Natural killer cell (primary cell): ENCODE data around the gene SORL1. TPM values are rescaled to one million over a fixed set of nuclear protein-coding genes. Genes with fewer than 3 reads are reported as not detected.

Experiments used
- ATAC-seq, 3 donors: fragments of 150-1000 bp in 2 of 3; fragments of 200-7000 bp in 1 of 3; cut with Tn5 transposase; 1 replicate in 1 of 3; 2 replicates in 2 of 3; pipeline ENCODE4 v1.10.0; 2021; ENCODE audit warnings: mild to moderate bottlenecking in 2 of 3, moderate library complexity in 2 of 3
- DNase-seq, 2 donors: peaks; one replicate each; pipeline versions ENCODE4 v3.0.0 to v3.0.0-alpha.2; 2013 to 2021; ENCODE audit warnings: mixed read lengths in 1 of 2
- H3K27ac ChIP-seq: one replicate; pipeline ENCODE4 v1.5.1; 2013; ENCODE audit warnings: mild to moderate bottlenecking, low read length
- H3K27me3 ChIP-seq: one replicate; pipeline ENCODE4 v1.6.1; 2013; ENCODE audit warnings: low read length; ENCODE audit not compliant: control insufficient read depth, insufficient read depth
- H3K36me3 ChIP-seq: one replicate; pipeline ENCODE4 v1.6.1; 2013; ENCODE audit warnings: low read length; ENCODE audit not compliant: control insufficient read depth, insufficient read depth
- H3K4me1 ChIP-seq: one replicate; pipeline ENCODE4 v1.6.1; 2013; ENCODE audit warnings: low read length; ENCODE audit not compliant: control insufficient read depth, insufficient read depth
- H3K4me3 ChIP-seq: one replicate; pipeline ENCODE4 v1.5.1; 2013; ENCODE audit warnings: low read length
- H3K9me3 ChIP-seq: one replicate; pipeline ENCODE4 v1.6.1; 2013; ENCODE audit warnings: low read length; ENCODE audit not compliant: control insufficient read depth, insufficient read depth
- H3K27ac Mint-ChIP-seq, 2 donors: one replicate each; pipeline ENCODE4 v1.8.0; 2022; ENCODE audit warnings: mild to moderate bottlenecking in 2 of 2, mixed read lengths in 2 of 2, moderate library complexity in 1 of 2
- H3K27me3 Mint-ChIP-seq, 2 donors: one replicate each; pipeline ENCODE4 v1.8.0; 2022; ENCODE audit warnings: low read depth in 2 of 2, mixed read lengths in 2 of 2
- H3K36me3 Mint-ChIP-seq: one replicate; pipeline ENCODE4 v1.8.0; 2022; ENCODE audit warnings: mixed read lengths
- H3K4me1 Mint-ChIP-seq, 2 donors: one replicate each; pipeline ENCODE4 v1.8.0; 2022; ENCODE audit warnings: mixed read lengths in 2 of 2
- H3K4me3 Mint-ChIP-seq: one replicate; pipeline ENCODE4 v1.8.0; 2022; ENCODE audit warnings: mild to moderate bottlenecking, moderate library complexity, mixed read lengths
- H3K9me3 Mint-ChIP-seq, 2 donors: one replicate each; pipeline ENCODE4 v1.8.0; 2022; ENCODE audit warnings: mixed read lengths in 2 of 2
- CTCF ChIP-seq: fragments of 200-600 bp; IDR thresholded peaks from one replicate; pipeline ENCODE4 v1.8.0; 2022; ENCODE audit warnings: antibody characterized with exemption
- WGBS: methylation state at CpG from one replicate; pipeline ENCODE4 v1.1.7; 2013; ENCODE audit warnings: missing lambda C conversion rate; ENCODE audit not compliant: insufficient coverage; 5-methylcytosine and 5-hydroxymethylcytosine counted together
- intact Hi-C: fragments of 100-400 bp; cut with micrococcal nuclease; formaldehyde crosslinking; loops from one replicate; pipeline ENCODE4 v1.14.2; 2022
- total RNA-seq, 4 donors: library from RNA; stranded (reverse); fragments of 120-200 nt in 1 of 4; gene quantifications; one replicate each; pipeline versions ENCODE4 v1.2.3 to v1.2.4, GENCODE V29; 2013 to 2022

The SORL1 gene
- total RNA-seq, 3 donors from 2014 or later (not counting 1 experiment from before 2014, with no cell fraction given), result 386 to 519 (median 456) TPM

- Mint-ChIP-seq H3K4me1 (peaks cover 18 to 26% of the 10 kb centered on the region in 2 donors), H3K4me3 (no peak overlapping the region), H3K36me3 (peaks cover 7% of the 10 kb centered on the region), H3K9me3 (no peaks in the 10 kb centered on the region), H3K27me3 (no peaks in the 10 kb centered on the region), H3K27ac (no peak overlapping the region)
- Histone ChIP-seq H3K4me1 (no peaks in the 10 kb centered on the region), H3K4me3 (no peak overlapping the region), H3K36me3 (peaks cover 1% of the 10 kb centered on the region), H3K9me3 (no peaks in the 10 kb centered on the region), H3K27ac (no peak overlapping the region), H3K27me3 (no peaks in the 10 kb centered on the region)
- no peak for TF ChIP-seq CTCF
- intact Hi-C loops, result no loop called here
- ATAC-seq, result no peak
- no peak for DNase-seq
- WGBS, result 98% methylated on average over 3 of the region's 4 CpGs
Observed at GRCh38 chr11:121439337-121439736, 12.8 kb upstream of the SORL1 start.

- no peak overlapping the region for H3K4me3 ChIP-seq
- H3K4me1 Mint-ChIP-seq, result peaks cover 18 to 26% of the 10 kb centered on the region in 2 donors
Observed at GRCh38 chr11:121439759-121440158, 12.4 kb upstream of the SORL1 start.

GRCh38 chr11:121441521-121441920, 10.6 kb upstream of the SORL1 start:
- no peak for DNase-seq
- H3K9me3 Mint-ChIP-seq, result no peaks in the 10 kb centered on the region
- Histone ChIP-seq H3K4me3 (no peak overlapping the region), H3K27me3 (no peaks in the 10 kb centered on the region), H3K4me1 (no peaks in the 10 kb centered on the region), H3K36me3 (peaks cover 2% of the 10 kb centered on the region), H3K27ac (no peak overlapping the region), H3K9me3 (no peaks in the 10 kb centered on the region)
- no peak for ATAC-seq
- peaks cover 10% of the 10 kb centered on the region for H3K36me3 Mint-ChIP-seq
- intact Hi-C loops, result no loop called here
- WGBS, result 94% methylated on average over 1 of the region's 2 CpGs
- no peaks in the 10 kb centered on the region for H3K27me3 Mint-ChIP-seq
- no peak for TF ChIP-seq CTCF
- peaks cover 12 to 17% of the 10 kb centered on the region in 2 donors for H3K4me1 Mint-ChIP-seq
- H3K27ac Mint-ChIP-seq, result no peak overlapping the region
- no peak overlapping the region for H3K4me3 Mint-ChIP-seq

More at GRCh38 chr11:121439759-121440158, 12.4 kb upstream of the SORL1 start:
- intact Hi-C loops, result no loop called here
- H3K4me3 Mint-ChIP-seq, result no peak overlapping the region
- peaks cover 2% of the 10 kb centered on the region for H3K36me3 ChIP-seq
- H3K27ac ChIP-seq, result no peak overlapping the region
- H3K4me1 ChIP-seq, result no peaks in the 10 kb centered on the region
- ATAC-seq (no peak), DNase-seq (no peak)
- H3K9me3 ChIP-seq, result no peaks in the 10 kb centered on the region
- H3K36me3 Mint-ChIP-seq, result peaks cover 10% of the 10 kb centered on the region
- no peaks in the 10 kb centered on the region for H3K27me3 Mint-ChIP-seq
- H3K27ac Mint-ChIP-seq, result no peak overlapping the region
- TF ChIP-seq CTCF, result no peak
- no peaks in the 10 kb centered on the region for H3K9me3 Mint-ChIP-seq
- H3K27me3 ChIP-seq, result no peaks in the 10 kb centered on the region

GRCh38 chr11:121443688-121444275, 8.3 kb upstream of the SORL1 start:
- peaks cover 10% of the 10 kb centered on the region for H3K36me3 Mint-ChIP-seq
- WGBS, result 100% methylated on average over 4 of the region's 4 CpGs
- intact Hi-C loops, result no loop called here
- no peaks in the 10 kb centered on the region for H3K27me3 Mint-ChIP-seq
- no peak overlapping the region for H3K27ac Mint-ChIP-seq
- no peak overlapping the region for H3K4me3 Mint-ChIP-seq
- ATAC-seq (no peak), DNase-seq (no peak)
- H3K4me1 Mint-ChIP-seq, result peaks cover 20 to 27% of the 10 kb centered on the region in 2 donors
- no peaks in the 10 kb centered on the region for H3K9me3 Mint-ChIP-seq
- no peaks in the 10 kb centered on the region for H3K9me3 ChIP-seq
- H3K4me3 ChIP-seq, result no peak overlapping the region
- no peaks in the 10 kb centered on the region for H3K27me3 ChIP-seq
- peaks cover 15% of the 10 kb centered on the region for H3K4me1 ChIP-seq
- H3K27ac ChIP-seq, result no peak overlapping the region
- peaks cover 2% of the 10 kb centered on the region for H3K36me3 ChIP-seq
- no peak for TF ChIP-seq CTCF
